Esophagus (tissue), 2 donors: ENCODE measurements around the gene MFN1. TPM values are rescaled to one million over a fixed set of nuclear protein-coding genes. Genes with fewer than 3 reads are reported as not detected.

Source experiments
- H3K27ac ChIP-seq, 2 donors: one replicate each; pipeline ENCODE4 v1.5.1; 2013; ENCODE audit warnings: low read depth in 2 of 2, mild to moderate bottlenecking in 2 of 2, inconsistent platforms in 1 of 2, low read length in 1 of 2, moderate library complexity in 1 of 2
- H3K27me3 ChIP-seq, 2 donors: one replicate each; pipeline ENCODE4 v1.6.1; 2013; ENCODE audit warnings: low read length in 2 of 2, control low read depth in 1 of 2, mild to moderate bottlenecking in 1 of 2; ENCODE audit not compliant: insufficient read depth in 2 of 2, control insufficient read depth in 1 of 2
- H3K36me3 ChIP-seq, 2 donors: one replicate each; pipeline ENCODE4 v1.6.1; 2013; ENCODE audit warnings: low read length in 1 of 2; ENCODE audit not compliant: control insufficient read depth in 2 of 2, insufficient read depth in 2 of 2
- H3K4me1 ChIP-seq, 2 donors: one replicate each; pipeline ENCODE4 v1.6.1; 2013; ENCODE audit warnings: low read length in 1 of 2; ENCODE audit not compliant: control insufficient read depth in 2 of 2, insufficient read depth in 2 of 2
- H3K4me3 ChIP-seq, 2 donors: one replicate each; pipeline ENCODE4 v1.5.1; 2013; ENCODE audit warnings: low read length in 2 of 2, mild to moderate bottlenecking in 2 of 2, low read depth in 1 of 2, moderate library complexity in 1 of 2
- H3K9me3 ChIP-seq, 2 donors: one replicate each; pipeline ENCODE4 v1.6.1; 2013; ENCODE audit warnings: mild to moderate bottlenecking in 2 of 2, low read depth in 1 of 2, low read length in 1 of 2, moderate library complexity in 1 of 2; ENCODE audit not compliant: control insufficient read depth in 2 of 2, insufficient read depth in 1 of 2
- WGBS, 2 donors: extraction: QIAGEN DNeasy Blood & Tissue Kit; methylation state at CpG; one replicate each; pipeline ENCODE4 v1.1.7; 2013; 5-methylcytosine and 5-hydroxymethylcytosine counted together
- polyA plus RNA-seq, 2 donors: library from polyadenylated mRNA; stranded (reverse); fragments of 200-250 nt; gene quantifications; one replicate each; pipeline ENCODE4 v1.2.3, GENCODE V29; 2013
- donor health status: healthy with polysubstance abuse.
- donor health status: Bipolar disorder and iron deficiency.

The MFN1 gene
- polyA plus RNA-seq, 2 donors = 17.3 to 17.6 TPM

GRCh38 chr3:179391906-179392305 lies 44.4 kb downstream of the MFN1 start:
- Histone ChIP-seq H3K4me1 (no peaks in the 10 kb centered on the region), H3K9me3 (no peaks in the 10 kb centered on the region), H3K27me3 (no peaks in the 10 kb centered on the region), H3K36me3 (peaks cover 8 to 9% of the 10 kb centered on the region in 2 donors), H3K27ac (no peak overlapping the region), H3K4me3 (no peak overlapping the region)
- 84 to 91% methylated on average over 1 of the region's 1 CpG for WGBS, 2 donors

- Histone ChIP-seq H3K9me3 (no peaks in the 10 kb centered on the region), H3K27me3 (no peaks in the 10 kb centered on the region), H3K4me3 (no peak overlapping the region), H3K27ac (no peak overlapping the region), H3K4me1 (no peaks in the 10 kb centered on the region), H3K36me3 (peaks cover 4 to 6% of the 10 kb centered on the region in 2 donors)
- 77 to 89% methylated on average over 2 of the region's 2 CpGs for WGBS, 2 donors
Observed at GRCh38 chr3:179398574-179399231, 51.2 kb downstream of the MFN1 start.

- Histone ChIP-seq H3K36me3 (no peaks in the 10 kb centered on the region), H3K4me1 (no peaks in the 10 kb centered on the region), H3K27ac (no peak overlapping the region), H3K27me3 (no peaks in the 10 kb centered on the region), H3K9me3 (no peaks in the 10 kb centered on the region), H3K4me3 (no peak overlapping the region)
- 85 to 88% methylated on average over 3 of the region's 3 CpGs for WGBS, 2 donors
Observed at GRCh38 chr3:179401561-179401960, 54.1 kb downstream of the MFN1 start.

- 77 to 81% methylated on average over 5 of the region's 5 CpGs for WGBS, 2 donors
- Histone ChIP-seq H3K27me3 (no peaks in the 10 kb centered on the region), H3K4me1 (no peaks in the 10 kb centered on the region), H3K36me3 (no peaks in the 10 kb centered on the region), H3K9me3 (no peaks in the 10 kb centered on the region), H3K27ac (no peak overlapping the region), H3K4me3 (no peak overlapping the region)
Observed at GRCh38 chr3:179402963-179403362, 55.5 kb downstream of the MFN1 start.

- WGBS, 2 donors = 94 to 97% methylated on average over 2 of the region's 2 CpGs
- no peaks in the 10 kb centered on the region for H3K9me3 ChIP-seq
- no peaks in the 10 kb centered on the region for H3K36me3 ChIP-seq
Observed at GRCh38 chr3:179404307-179404706, 56.8 kb downstream of the MFN1 start.

GRCh38 chr3:179410331-179410730 lies 62.8 kb downstream of the MFN1 start:
- no peak overlapping the region for H3K27ac ChIP-seq
- H3K36me3 ChIP-seq = no peaks in the 10 kb centered on the region
- no peak overlapping the region for H3K4me3 ChIP-seq
- no peaks in the 10 kb centered on the region for H3K9me3 ChIP-seq
- H3K27me3 ChIP-seq = no peaks in the 10 kb centered on the region
- no peaks in the 10 kb centered on the region for H3K4me1 ChIP-seq
- 92 to 93% methylated on average over 2 of the region's 2 CpGs for WGBS, 2 donors

More at GRCh38 chr3:179404307-179404706, 56.8 kb downstream of the MFN1 start:
- Histone ChIP-seq H3K27me3 (no peaks in the 10 kb centered on the region), H3K4me3 (no peak overlapping the region), H3K27ac (no peak overlapping the region), H3K4me1 (no peaks in the 10 kb centered on the region)

- Histone ChIP-seq H3K27me3 (no peaks in the 10 kb centered on the region), H3K9me3 (no peaks in the 10 kb centered on the region), H3K4me1 (no peaks in the 10 kb centered on the region), H3K36me3 (no peaks in the 10 kb centered on the region), H3K4me3 (no peak overlapping the region), H3K27ac (no peak overlapping the region)
Observed at GRCh38 chr3:179410999-179411398, 63.5 kb downstream of the MFN1 start.

GRCh38 chr3:179414804-179415203 lies 67.3 kb downstream of the MFN1 start:
- no peaks in the 10 kb centered on the region for H3K4me1 ChIP-seq
- H3K36me3 ChIP-seq = peaks cover 0 to 2% of the 10 kb centered on the region in 2 donors
- 88 to 92% methylated on average over 2 of the region's 2 CpGs for WGBS, 2 donors
- H3K9me3 ChIP-seq = no peaks in the 10 kb centered on the region
- H3K27me3 ChIP-seq = no peaks in the 10 kb centered on the region
- no peak overlapping the region for H3K27ac ChIP-seq
- H3K4me3 ChIP-seq = no peak overlapping the region

- Histone ChIP-seq H3K36me3 (peaks cover 0 to 2% of the 10 kb centered on the region in 2 donors), H3K27me3 (no peaks in the 10 kb centered on the region), H3K27ac (no peak overlapping the region), H3K4me3 (no peak overlapping the region), H3K9me3 (no peaks in the 10 kb centered on the region), H3K4me1 (no peaks in the 10 kb centered on the region)
- 87 to 88% methylated on average over 4 of the region's 4 CpGs for WGBS, 2 donors
Observed at GRCh38 chr3:179415377-179415776, 67.9 kb downstream of the MFN1 start.

GRCh38 chr3:179416681-179417080 lies 69.2 kb downstream of the MFN1 start:
- H3K27ac ChIP-seq = no peak overlapping the region
- no peaks in the 10 kb centered on the region for H3K27me3 ChIP-seq
- no peaks in the 10 kb centered on the region for H3K4me1 ChIP-seq
- no peaks in the 10 kb centered on the region for H3K9me3 ChIP-seq
- 94 to 97% methylated on average over 2 of the region's 2 CpGs for WGBS, 2 donors
- H3K4me3 ChIP-seq = no peak overlapping the region
- H3K36me3 ChIP-seq = peaks cover 0 to 2% of the 10 kb centered on the region in 2 donors
